IMR-90 (cell line): ENCODE measurements around the gene CLASP1. TPM values are rescaled to one million over a fixed set of nuclear protein-coding genes. Genes with fewer than 3 reads are reported as not detected.

Experiments
- ATAC-seq: fragments of 200-7000 bp; cut with Tn5 transposase; 2 replicates; pipeline ENCODE4 v1.9.1; 2020; ENCODE audit warnings: low read depth, mild to moderate bottlenecking, moderate library complexity
- BruUV-seq: library from RNA; stranded (reverse); fragments of 400-500 nt; replicated peaks from 2 replicates; lab custom pipeline; 2021; lab: Mats Ljungman, UMichigan
- CTCF ChIA-PET: fragments of 300-600 bp; formaldehyde crosslinking; extraction: SDS; loops from one replicate; lab custom pipeline; 2021; ENCODE audit warnings: antibody characterized with exemption; lab: Yijun Ruan, JAX
- POLR2A ChIA-PET: fragments of 300-600 bp; sonication (Branson Sonifier 250); formaldehyde crosslinking; loops from one replicate; lab custom pipeline; 2022; ENCODE audit warnings: antibody characterized with exemption; ENCODE audit not compliant: unreplicated experiment; lab: Charles Lee
- DNase-seq: peaks from one replicate; pipeline ENCODE4 v3.0.0; 2013
- H2AFZ ChIP-seq: replicated peaks from 2 replicates; pipeline ENCODE3; 2013; ENCODE audit warnings: low read length, mild to moderate bottlenecking; ENCODE audit not compliant: poor library complexity
- H2AK5ac ChIP-seq: 2 replicates; pipeline ENCODE4 v1.6.1; 2013; ENCODE audit warnings: low read depth, low read length, inconsistent platforms
- H2AK9ac ChIP-seq: replicated peaks from 2 replicates; pipeline ENCODE3; 2013; ENCODE audit warnings: mild to moderate bottlenecking, low read depth, low read length, moderate library complexity; ENCODE audit not compliant: poor library complexity
- H2BK120ac ChIP-seq: 2 replicates; pipeline ENCODE4 v1.6.1; 2013; ENCODE audit warnings: low read depth, low read length, inconsistent platforms
- H2BK15ac ChIP-seq: 3 replicates; pipeline ENCODE4 v1.6.1; 2013; ENCODE audit warnings: low read depth, low read length, inconsistent platforms
- H2BK20ac ChIP-seq: 2 replicates; pipeline ENCODE4 v1.6.1; 2013; ENCODE audit warnings: low read depth, mild to moderate bottlenecking, inconsistent platforms, low read length, moderate library complexity
- H2BK5ac ChIP-seq: 2 replicates; pipeline ENCODE4 v1.6.1; 2013; ENCODE audit warnings: mild to moderate bottlenecking, low read depth, low read length, inconsistent platforms; ENCODE audit not compliant: poor library complexity, severe bottlenecking
- H3K14ac ChIP-seq: replicated peaks from 2 replicates; pipeline ENCODE4 v1.6.1; 2013; ENCODE audit warnings: low read depth, low read length, inconsistent platforms
- H3K18ac ChIP-seq: 2 replicates; pipeline ENCODE4 v1.6.1; 2013; ENCODE audit warnings: low read depth, low read length, control low read depth
- H3K23ac ChIP-seq: 2 replicates; pipeline ENCODE4 v1.6.1; 2013; ENCODE audit warnings: low read depth, low read length, inconsistent platforms
- H3K27ac ChIP-seq: 2 replicates; pipeline ENCODE4 v1.5.1; 2013; ENCODE audit warnings: mild to moderate bottlenecking, control low read depth, low read length; ENCODE audit not compliant: insufficient read depth
- H3K27me3 ChIP-seq: 2 replicates; pipeline ENCODE4 v1.6.1; 2013; ENCODE audit warnings: low read length; ENCODE audit not compliant: control insufficient read depth, insufficient read depth
- H3K36me3 ChIP-seq: 2 replicates; pipeline ENCODE4 v1.6.1; 2013; ENCODE audit warnings: low read length, mixed read lengths; ENCODE audit not compliant: control insufficient read depth, insufficient read depth
- H3K4ac ChIP-seq: 2 replicates; pipeline ENCODE4 v1.6.1; 2013; ENCODE audit warnings: low read depth, low read length, inconsistent platforms
- H3K4me1 ChIP-seq: 2 replicates; pipeline ENCODE4 v1.6.1; 2013; ENCODE audit warnings: low read length, mixed read lengths; ENCODE audit not compliant: control insufficient read depth, insufficient read depth
- H3K4me2 ChIP-seq: 2 replicates; pipeline ENCODE4 v1.6.1; 2013; ENCODE audit warnings: low read depth, mild to moderate bottlenecking, control low read depth, low read length, moderate library complexity
- H3K4me3 ChIP-seq: 2 replicates; pipeline ENCODE4 v1.5.1; 2013; ENCODE audit warnings: low read depth, mild to moderate bottlenecking, control low read depth, low read length, moderate library complexity; ENCODE audit not compliant: insufficient read depth
- H3K56ac ChIP-seq: 2 replicates; pipeline ENCODE4 v1.6.1; 2013; ENCODE audit warnings: low read length, inconsistent platforms; ENCODE audit not compliant: insufficient read depth; ENCODE audit errors: extremely low read depth
- H3K79me1 ChIP-seq, 2 experiments: 2 replicates each; pipeline ENCODE4 v1.6.1; 2013; ENCODE audit warnings: low read length in 2 of 2, inconsistent platforms in 1 of 2, low read depth in 1 of 2
- H3K9ac ChIP-seq: 2 replicates; pipeline ENCODE4 v1.6.1; 2013; ENCODE audit warnings: low read depth, low read length, control low read depth
- H3K9me1 ChIP-seq: 2 replicates; pipeline ENCODE4 v1.6.1; 2013; ENCODE audit warnings: low read length, inconsistent platforms; ENCODE audit not compliant: insufficient read depth
- H3K9me3 ChIP-seq: 2 replicates; pipeline ENCODE4 v1.6.1; 2013; ENCODE audit warnings: low read length; ENCODE audit not compliant: control insufficient read depth, insufficient read depth
- H4K20me1 ChIP-seq: 2 replicates; pipeline ENCODE4 v1.6.1; 2013; ENCODE audit warnings: low read length, inconsistent platforms; ENCODE audit not compliant: insufficient read depth
- H4K5ac ChIP-seq: 2 replicates; pipeline ENCODE4 v1.6.1; 2013; ENCODE audit warnings: mild to moderate bottlenecking, low read depth, low read length, control low read depth
- H4K8ac ChIP-seq, 2 experiments: 2 replicates each; pipeline ENCODE4 v1.6.1; 2013; ENCODE audit warnings: low read depth in 2 of 2, low read length in 2 of 2, control low read depth in 1 of 2, inconsistent platforms in 1 of 2
- H4K91ac ChIP-seq: 2 replicates; pipeline ENCODE4 v1.6.1; 2013; ENCODE audit warnings: low read depth, low read length, inconsistent platforms; ENCODE audit not compliant: insufficient read depth
- BHLHE40 ChIP-seq: fragments of 150-350 bp; IDR thresholded peaks from 2 replicates; pipeline ENCODE4 v1.6.1; 2016; ENCODE audit warnings: mild to moderate bottlenecking, low read depth, low read length
- CEBPB ChIP-seq: IDR thresholded peaks from 2 replicates; pipeline ENCODE4 v1.6.1; 2012; ENCODE audit warnings: low read depth, low read length, improper control_type of control experiment
- CHD1 ChIP-seq: IDR thresholded peaks from 2 replicates; pipeline ENCODE4 v1.6.1; 2012; ENCODE audit warnings: low read depth, low read length, improper control_type of control experiment
- CTCF ChIP-seq: conservative IDR thresholded peaks from 2 replicates; pipeline ENCODE4 v1.5.1; 2012; ENCODE audit warnings: mild to moderate bottlenecking, low read depth, low read length, improper control_type of control experiment
- ELK1 ChIP-seq: fragments of 150-350 bp; IDR thresholded peaks from 2 replicates; pipeline ENCODE4 v1.6.1; 2016; ENCODE audit warnings: low read depth, mild to moderate bottlenecking, low read length, moderate library complexity, borderline replicate concordance
- FOS ChIP-seq: fragments of 150-350 bp; IDR thresholded peaks from 2 replicates; pipeline ENCODE4 v1.6.1; 2016; ENCODE audit warnings: low read depth, low read length
- MAFK ChIP-seq: IDR thresholded peaks from 2 replicates; pipeline ENCODE4 v1.6.1; 2012; ENCODE audit warnings: low read depth, low read length, improper control_type of control experiment
- MXI1 ChIP-seq: IDR thresholded peaks from 2 replicates; pipeline ENCODE4 v1.6.1; 2012; ENCODE audit warnings: low read depth, mild to moderate bottlenecking, low read length, moderate library complexity, borderline replicate concordance
- NFE2L2 ChIP-seq: fragments of 150-350 bp; IDR thresholded peaks from 2 replicates; pipeline ENCODE4 v1.6.1; 2016; ENCODE audit warnings: low read depth, mild to moderate bottlenecking, low read length
- POLR2A ChIP-seq: IDR thresholded peaks from 2 replicates; pipeline ENCODE4 v1.6.1; 2012; ENCODE audit warnings: mild to moderate bottlenecking, low read depth, low read length
- RAD21 ChIP-seq: IDR thresholded peaks from 2 replicates; pipeline ENCODE4 v1.6.1; 2012; ENCODE audit warnings: low read length, improper control_type of control experiment
- RFX5 ChIP-seq: IDR thresholded peaks from 2 replicates; pipeline ENCODE4 v1.8.0; 2012; ENCODE audit warnings: low read depth, mild to moderate bottlenecking, low read length, moderate library complexity
- SMC3 ChIP-seq: fragments of 150-350 bp; IDR thresholded peaks from 2 replicates; pipeline ENCODE4 v1.6.1; 2016; ENCODE audit warnings: low read depth, mild to moderate bottlenecking, antibody characterized with exemption, low read length, moderate library complexity
- USF2 ChIP-seq: fragments of 150-350 bp; IDR thresholded peaks from 2 replicates; pipeline ENCODE4 v1.6.1; 2017; ENCODE audit warnings: mild to moderate bottlenecking, antibody characterized with exemption, low read length, low read depth
- WGBS, 2 experiments: methylation state at CpG; one replicate each; pipeline versions ENCODE4 v1.1.5 to v1.1.7; 2013; ENCODE audit warnings: missing lambda C conversion rate in 2 of 2; ENCODE audit not compliant: insufficient read length in 1 of 2; ENCODE audit errors: extremely low coverage in 2 of 2; 5-methylcytosine and 5-hydroxymethylcytosine counted together
- dilution Hi-C: fragments of 300-500 bp; cut with HindIII; formaldehyde crosslinking; loops from one replicate; pipeline ENCODE4 v1.14.3; 2018; ENCODE audit warnings: low sequenced_read_pairs; ENCODE audit not compliant: unreplicated experiment
- in situ Hi-C: fragments of 300-500 bp; cut with MboI; formaldehyde crosslinking; loops from 3 replicates; pipeline ENCODE4 v1.14.3; 2019; ENCODE audit warnings: low sequenced_read_pairs, inconsistent platforms, mixed read lengths
- intact Hi-C: fragments of 100-400 bp; cut with micrococcal nuclease; formaldehyde crosslinking; loops from 2 replicates; pipeline ENCODE4 v1.10.0; 2022
- polyA plus RNA-seq, 3 experiments: library from polyadenylated mRNA; depleted of rRNA; stranded (reverse); fragments of >200 nt; gene quantifications; 2 replicates each; pipeline ENCODE4 v1.2.3, GENCODE V29; 2012; ENCODE audit warnings: low replicate concordance in 1 of 3
- total RNA-seq: library from RNA; depleted of rRNA; stranded (reverse); fragments of >200 nt; gene quantifications from 2 replicates; pipeline ENCODE4 v1.2.3, GENCODE V29; 2012

The CLASP1 gene
- total and polyA plus RNA-seq, 2 of the 4 experiments (the other 2 are of a cell fraction): 12.3 to 33.7 TPM

- Histone ChIP-seq H4K5ac (no peak overlapping the region), H2BK20ac (peak overlapping the region; percentile 60; the same call in 1 of the 2 replicates), H3K14ac (peak overlapping the region; percentile 67), H2BK120ac (peak overlapping the region; percentile 61), H2AFZ (no peak overlapping the region), H4K8ac (peak overlapping the region in 1 of 2 experiments; percentile 43; a peak in 2 of 4 replicates), H3K27ac (no peak overlapping the region), H3K4me2 (no peak overlapping the region; the same call in 1 of the 2 replicates), H3K9me3 (no peaks in the 10 kb centered on the region), H3K56ac (no peak overlapping the region), H3K4me1 (peaks cover 25% of the 10 kb centered on the region), H3K79me1 (peaks cover 0 to 65% of the 10 kb centered on the region in 2 experiments; a peak in 3 of 4 replicates), H3K9ac (no peak overlapping the region), H3K9me1 (peaks cover 45% of the 10 kb centered on the region), H2BK5ac (peak overlapping the region; percentile 75), H3K23ac (no peak overlapping the region), H2AK9ac (no peak overlapping the region), H3K4me3 (no peak overlapping the region), H4K91ac (0 out of 2 replicates have a peak overlapping the region, but pooled peaks have one; percentile 16), H3K27me3 (no peaks in the 10 kb centered on the region), H4K20me1 (peaks cover 7% of the 10 kb centered on the region; the same call in 1 of the 2 replicates), H3K36me3 (peaks cover 40% of the 10 kb centered on the region), H3K4ac (peak overlapping the region; percentile 50), H2AK5ac (peak overlapping the region; percentile 70; the same call in 1 of the 2 replicates), H3K18ac (no peak overlapping the region), H2BK15ac (0 out of 3 replicates have a peak overlapping the region, but pooled peaks have one; percentile 21)
- ATAC-seq (no peak), DNase-seq (peak; percentile 93)
- 95% methylated on average over 4 of the region's 8 CpGs; no CpG with 5 or more reads in 1 of the 2 experiments for WGBS, 2 experiments
- BruUV-seq: no TSS peak
- in situ Hi-C loops (loop anchor here (25.0 kb wide), 1 partner anchor 673 kb away; no protein-coding TSS in a partner anchor), dilution Hi-C loops (no loop called here), intact Hi-C loops (no loop called here)
- ChIA-PET CTCF (interaction anchor here (1.8 kb wide), 2 partner anchors 41 to 265 kb away, joined by 5 to 7 read pairs; no protein-coding TSS in a partner anchor), POLR2A (no interaction called here)
- TF ChIP-seq NFE2L2 (no peak), ELK1 (no peak), CHD1 (no peak), POLR2A (no peak), RAD21 (no peak), SMC3 (no peak), CEBPB (no peak), CTCF (no peak), USF2 (no peak), RFX5 (no peak), MXI1 (no peak), MAFK (no peak), BHLHE40 (no peak), FOS (no peak)
These were observed 288.5 kb downstream of the CLASP1 start for GRCh38 chr2:121360566-121361300.
